ENCODE data around the gene PI4KA. TPM values are rescaled to one million over a fixed set of nuclear protein-coding genes. Genes with fewer than 3 reads are reported as not detected.

PI4KA gene
- total and polyA plus RNA-seq, 10 donors, result 29.8 to 143 (median 108) TPM

GRCh38 chr22:20742764-20743163 lies 115.8 kb downstream of the PI4KA start:
- TF ChIP-seq POLR2AphosphoS5 (IDR thresholded peaks at IDR 0.05), result no peak
- no peak for TF ChIP-seq POLR2A (IDR thresholded peaks at IDR 0.05)
- no peak for TF ChIP-seq CTCF (IDR thresholded peaks at IDR 0.05 in 8 of 11, conservative IDR thresholded peaks at IDR 0.05 in 3 of 11)

GRCh38 chr22:20741634-20742581 lies 116.7 kb downstream of the PI4KA start:
- peak overlapping the region in 2 of 8 donors; percentile 9 to 22 for H3K27ac ChIP-seq
- intact Hi-C loops (cut with DNase I; ENCODE audit: low total_unique reads), result no loop called here
- H3K4me1 ChIP-seq, result peaks cover 4 to 46% (median 25%) of the 10 kb centered on the region in 6 donors
- H3K36me3 ChIP-seq, result peaks cover 0 to 91% (median 50%) of the 10 kb centered on the region in 6 donors
- 57 to 73% (median 66%) methylated on average over 14 to 16 of the region's 16 CpGs for whole genome bisulfite sequencing, 5 donors
- H3K27me3 ChIP-seq (replicated peaks in 1 of 7), result no peaks in the 10 kb centered on the region
- no peak for DNase-seq
- peak in 1 of 3 donors; percentile 25 for TF ChIP-seq POLR2AphosphoS5 (IDR thresholded peaks at IDR 0.05)
- TF ChIP-seq CTCF (IDR thresholded peaks at IDR 0.05 in 8 of 11, conservative IDR thresholded peaks at IDR 0.05 in 3 of 11), result peak in 10 of 11 experiments; percentile 14 to 84 (median 65)
- TF ChIP-seq POLR2A (IDR thresholded peaks at IDR 0.05), result no peak
- no peaks in the 10 kb centered on the region for H3K9me3 ChIP-seq
- H3K4me3 ChIP-seq, result no peak overlapping the region

More at GRCh38 chr22:20742764-20743163, 115.8 kb downstream of the PI4KA start:
- intact Hi-C loops (cut with DNase I; ENCODE audit: low total_unique reads), result no loop called here
- 36 to 74% (median 45%) methylated on average over 2 of the region's 2 CpGs for WGBS, 5 donors
- no peak for DNase-seq
- Histone ChIP-seq H3K4me3 (no peak overlapping the region), H3K27ac (no peak overlapping the region), H3K4me1 (peaks cover 4 to 54% (median 25%) of the 10 kb centered on the region in 6 donors), H3K27me3 (replicated peaks in 1 of 7) (no peaks in the 10 kb centered on the region), H3K36me3 (peaks cover 0 to 94% (median 58%) of the 10 kb centered on the region in 6 donors), H3K9me3 (no peaks in the 10 kb centered on the region)

DNA sequence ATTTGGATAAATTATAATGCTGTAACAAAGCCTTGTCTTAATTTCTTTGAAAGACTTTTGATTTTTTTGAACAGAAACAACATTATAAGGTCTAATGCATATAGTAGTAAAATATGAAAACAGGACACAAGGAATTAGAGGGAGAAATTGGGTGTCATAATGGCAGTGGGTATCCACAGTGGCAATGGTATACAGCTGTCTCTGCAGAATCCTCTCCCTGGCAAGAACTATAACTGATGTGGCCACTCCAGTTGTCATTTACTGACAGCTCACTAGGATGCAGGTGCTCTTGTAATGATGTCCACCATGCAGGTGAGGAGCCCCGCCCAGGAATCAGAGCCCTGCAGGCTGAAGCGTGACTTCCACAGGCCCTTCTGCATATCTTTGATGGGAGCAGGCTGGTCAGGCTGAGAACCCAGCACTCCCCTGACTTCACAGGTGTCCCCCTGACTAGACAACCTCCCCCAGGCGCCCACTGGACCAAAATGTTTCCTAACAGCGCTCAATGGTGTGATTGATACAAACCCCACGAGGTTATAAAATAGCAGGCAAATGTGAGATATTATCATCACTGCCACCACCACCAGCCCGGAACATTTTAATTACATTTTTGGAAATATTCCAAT lies 117.5 kb downstream of the PI4KA start:
- 79 to 88% (median 84%) methylated on average over 6 of the region's 6 CpGs for WGBS, 5 donors
- no peak for DNase-seq
- Histone ChIP-seq H3K36me3 (peaks cover 0 to 91% (median 42%) of the 10 kb centered on the region in 6 donors), H3K27me3 (replicated peaks in 1 of 7) (no peaks in the 10 kb centered on the region), H3K27ac (peak overlapping the region in 1 of 8 donors; percentile 4), H3K9me3 (no peaks in the 10 kb centered on the region), H3K4me1 (peaks cover 4 to 43% (median 25%) of the 10 kb centered on the region in 6 donors), H3K4me3 (no peak overlapping the region)
- TF ChIP-seq CTCF (IDR thresholded peaks at IDR 0.05 in 8 of 11, conservative IDR thresholded peaks at IDR 0.05 in 3 of 11) (no peak), POLR2AphosphoS5 (IDR thresholded peaks at IDR 0.05) (no peak), POLR2A (IDR thresholded peaks at IDR 0.05) (no peak)
- intact Hi-C loops (cut with DNase I; ENCODE audit: low total_unique reads), result no loop called here

Data from spleen (tissue), 11 donors.